Astrocyte (in vitro differentiated cells and primary cell): ENCODE results near the gene ENOX1. TPM values are rescaled to one million over a fixed set of nuclear protein-coding genes. Genes with fewer than 3 reads are reported as not detected.

ENCODE experiments used
- DNase-seq: peaks from one replicate; pipeline ENCODE4 v3.0.0-alpha.2; 2010; ENCODE audit warnings: low read depth
- FAIRE-seq: peaks from 2 replicates; lab custom pipeline; 2011; peaks lifted over from hg19 to GRCh38; lab: Jason Lieb, UNC
- H2AFZ ChIP-seq: 2 replicates; pipeline ENCODE4 v1.6.0; 2012; ENCODE audit warnings: low read depth, low read length, inconsistent platforms
- H3K27ac ChIP-seq: 2 replicates; pipeline ENCODE4 v1.5.1; 2011; ENCODE audit warnings: low read depth, low read length, inconsistent platforms
- H3K27me3 ChIP-seq: 2 replicates; pipeline ENCODE4 v1.6.0; 2011; ENCODE audit warnings: low read length, inconsistent platforms; ENCODE audit not compliant: insufficient read depth
- H3K36me3 ChIP-seq: 2 replicates; pipeline ENCODE4 v1.5.1; 2011; ENCODE audit warnings: low read length, inconsistent platforms; ENCODE audit not compliant: insufficient read depth
- H3K4me1 ChIP-seq: 2 replicates; pipeline ENCODE4 v1.5.1; 2011; ENCODE audit warnings: low read length, inconsistent platforms; ENCODE audit not compliant: insufficient read depth
- H3K4me2 ChIP-seq: 2 replicates; pipeline ENCODE4 v1.6.0; 2012; ENCODE audit warnings: low read length, inconsistent platforms
- H3K4me3 ChIP-seq: 2 replicates; pipeline ENCODE4 v1.5.1; 2011; ENCODE audit warnings: low read depth, mild to moderate bottlenecking, low read length, inconsistent platforms; ENCODE audit not compliant: insufficient read depth
- H3K79me2 ChIP-seq: 2 replicates; pipeline ENCODE4 v1.6.0; 2012; ENCODE audit warnings: mild to moderate bottlenecking, low read length, inconsistent platforms; ENCODE audit not compliant: insufficient read depth
- H3K9ac ChIP-seq: 2 replicates; pipeline ENCODE4 v1.6.0; 2012; ENCODE audit warnings: mild to moderate bottlenecking, low read length, inconsistent platforms
- H3K9me3 ChIP-seq: 2 replicates; pipeline ENCODE4 v1.5.1; 2012; ENCODE audit warnings: low read depth, mild to moderate bottlenecking, low read length, inconsistent platforms; ENCODE audit not compliant: insufficient read depth
- H4K20me1 ChIP-seq: 2 replicates; pipeline ENCODE4 v1.6.0; 2012; ENCODE audit warnings: low read length, inconsistent platforms; ENCODE audit not compliant: insufficient read depth
- H3K27ac Mint-ChIP-seq: one replicate; pipeline ENCODE4 v1.8.0; 2021; ENCODE audit warnings: mild to moderate bottlenecking, mixed read lengths; ENCODE audit not compliant: unreplicated experiment
- H3K27me3 Mint-ChIP-seq: one replicate; pipeline ENCODE4 v1.8.0; 2021; ENCODE audit warnings: low read depth, mixed read lengths; ENCODE audit not compliant: unreplicated experiment
- H3K36me3 Mint-ChIP-seq: one replicate; pipeline ENCODE4 v1.8.0; 2021; ENCODE audit warnings: low read depth, mixed read lengths; ENCODE audit not compliant: unreplicated experiment
- H3K4me1 Mint-ChIP-seq: one replicate; pipeline ENCODE4 v1.8.0; 2021; ENCODE audit warnings: low read depth, mixed read lengths; ENCODE audit not compliant: unreplicated experiment
- H3K4me3 Mint-ChIP-seq: one replicate; pipeline ENCODE4 v1.8.0; 2021; ENCODE audit warnings: mild to moderate bottlenecking, moderate library complexity, mixed read lengths; ENCODE audit not compliant: unreplicated experiment
- H3K9me3 Mint-ChIP-seq: one replicate; pipeline ENCODE4 v1.8.0; 2021; ENCODE audit warnings: mild to moderate bottlenecking, mixed read lengths; ENCODE audit not compliant: unreplicated experiment
- CTCF ChIP-seq: IDR thresholded peaks from 2 replicates; pipeline ENCODE4 v1.5.1; 2011; ENCODE audit warnings: low read depth, mild to moderate bottlenecking, inconsistent platforms, low read length, moderate library complexity; ENCODE audit not compliant: insufficient read depth
- EZH2 ChIP-seq: IDR thresholded peaks from 2 replicates; pipeline ENCODE4 v1.6.1; 2012; ENCODE audit warnings: mild to moderate bottlenecking, low read length, inconsistent platforms; ENCODE audit not compliant: insufficient read depth
- total RNA-seq: library from RNA; stranded (reverse); gene quantifications from 2 replicates; pipeline ENCODE4 v1.2.1, GENCODE V29; 2021

The ENOX1 gene
- total RNA-seq, 1 donor from 2014 or later = 2.3 TPM

GRCh38 chr13:43229506-43229905 is 557.3 kb downstream of the ENOX1 start:
- Histone ChIP-seq H2AFZ (no peak overlapping the region), H3K9me3 (no peaks in the 10 kb centered on the region), H4K20me1 (no peaks in the 10 kb centered on the region), H3K4me1 (no peaks in the 10 kb centered on the region), H3K4me2 (no peak overlapping the region), H3K27me3 (no peaks in the 10 kb centered on the region), H3K27ac (no peak overlapping the region), H3K9ac (no peak overlapping the region), H3K4me3 (no peak overlapping the region), H3K36me3 (no peaks in the 10 kb centered on the region), H3K79me2 (no peaks in the 10 kb centered on the region)
- Mint-ChIP-seq H3K4me1 (peaks cover 14% of the 10 kb centered on the region), H3K4me3 (no peak overlapping the region), H3K27me3 (no peaks in the 10 kb centered on the region), H3K36me3 (no peaks in the 10 kb centered on the region), H3K9me3 (no peaks in the 10 kb centered on the region), H3K27ac (no peak overlapping the region)
- no peak for TF ChIP-seq CTCF
- TF ChIP-seq EZH2 = no peak
- peak; percentile 79 for DNase-seq
- no peak for FAIRE-seq

- no peak for FAIRE-seq
- Histone ChIP-seq H3K4me3 (no peak overlapping the region), H3K36me3 (no peaks in the 10 kb centered on the region), H2AFZ (no peak overlapping the region), H3K27me3 (no peaks in the 10 kb centered on the region), H3K79me2 (no peaks in the 10 kb centered on the region), H3K9ac (no peak overlapping the region), H3K4me2 (no peak overlapping the region), H3K27ac (no peak overlapping the region), H4K20me1 (no peaks in the 10 kb centered on the region), H3K4me1 (no peaks in the 10 kb centered on the region), H3K9me3 (no peaks in the 10 kb centered on the region)
- DNase-seq = peak; percentile 51
- Mint-ChIP-seq H3K27ac (no peak overlapping the region), H3K4me1 (peaks cover 14% of the 10 kb centered on the region), H3K9me3 (no peaks in the 10 kb centered on the region), H3K4me3 (no peak overlapping the region), H3K36me3 (no peaks in the 10 kb centered on the region), H3K27me3 (no peaks in the 10 kb centered on the region)
- TF ChIP-seq EZH2 = no peak
- TF ChIP-seq CTCF = no peak
These were observed 559.1 kb downstream of the ENOX1 start for GRCh38 chr13:43227721-43228120.

GRCh38 chr13:43223216-43223615 is 563.6 kb downstream of the ENOX1 start:
- H3K27me3 ChIP-seq = no peaks in the 10 kb centered on the region
- no peak overlapping the region for H3K9ac ChIP-seq
- H3K36me3 Mint-ChIP-seq = no peaks in the 10 kb centered on the region
- no peak overlapping the region for H3K4me2 ChIP-seq
- no peak overlapping the region for H3K27ac Mint-ChIP-seq
- H3K27me3 Mint-ChIP-seq = peaks cover 10% of the 10 kb centered on the region
- H3K36me3 ChIP-seq = no peaks in the 10 kb centered on the region
- no peak for TF ChIP-seq CTCF
- no peak for TF ChIP-seq EZH2
- no peak overlapping the region for H3K27ac ChIP-seq
- H3K9me3 Mint-ChIP-seq = no peaks in the 10 kb centered on the region
- no peak overlapping the region for H3K4me3 Mint-ChIP-seq
- H3K79me2 ChIP-seq = no peaks in the 10 kb centered on the region
- H3K4me3 ChIP-seq = no peak overlapping the region
- H2AFZ ChIP-seq = no peak overlapping the region
- no peak for DNase-seq
- H3K4me1 ChIP-seq = no peaks in the 10 kb centered on the region
- H4K20me1 ChIP-seq = no peaks in the 10 kb centered on the region
- no peaks in the 10 kb centered on the region for H3K4me1 Mint-ChIP-seq
- FAIRE-seq = no peak
- no peaks in the 10 kb centered on the region for H3K9me3 ChIP-seq
